HG03045 (cell line): Measurements from ENCODE around the gene DMRTA2.

Source experiments
- ATAC-seq: cut with Tn5 transposase; IDR thresholded peaks from one replicate; pipeline ENCODE4 v1.9.1; 2021; ENCODE audit warnings: mild to moderate bottlenecking, moderate library complexity; ENCODE audit not compliant: unreplicated experiment

The DMRTA2 gene

GRCh38 chr1:50424045-50424883 lies 1.0 kb upstream of the DMRTA2 start:
- no peak for ATAC-seq

- no peak for ATAC-seq
Observed at GRCh38 chr1:50423670-50424000, 392 bp upstream of the DMRTA2 start.

- no peak for ATAC-seq
Observed at GRCh38 chr1:50422675-50422945, 633 bp downstream of the DMRTA2 start.

- ATAC-seq: no peak
Observed at GRCh38 chr1:50421768-50422674, 1.2 kb downstream of the DMRTA2 start.

- no peak for ATAC-seq
Observed at GRCh38 chr1:50421366-50421748, 1.9 kb downstream of the DMRTA2 start.

GRCh38 chr1:50420689-50421365 lies 2.4 kb downstream of the DMRTA2 start:
- ATAC-seq: no peak

GRCh38 chr1:50419907-50420677 lies 3.2 kb downstream of the DMRTA2 start:
- no peak for ATAC-seq

GRCh38 chr1:50419192-50419906 lies 3.9 kb downstream of the DMRTA2 start:
- no peak for ATAC-seq

GRCh38 chr1:50418600-50419109 lies 4.6 kb downstream of the DMRTA2 start:
- no peak for ATAC-seq

GRCh38 chr1:50417946-50418599 lies 5.2 kb downstream of the DMRTA2 start:
- ATAC-seq: no peak

GRCh38 chr1:50417507-50417906 lies 5.7 kb downstream of the DMRTA2 start:
- no peak for ATAC-seq

- no peak for ATAC-seq
Observed at GRCh38 chr1:50416553-50417453, 6.4 kb downstream of the DMRTA2 start.

GRCh38 chr1:50416150-50416527 lies 7.1 kb downstream of the DMRTA2 start:
- no peak for ATAC-seq

- no peak for ATAC-seq
Observed at GRCh38 chr1:50415235-50416149, 7.8 kb downstream of the DMRTA2 start.

GRCh38 chr1:50414853-50415234 lies 8.4 kb downstream of the DMRTA2 start:
- ATAC-seq: no peak

GRCh38 chr1:50412813-50413476 lies 10.3 kb downstream of the DMRTA2 start:
- no peak for ATAC-seq

GRCh38 chr1:50405814-50406213 lies 17.4 kb downstream of the DMRTA2 start:
- ATAC-seq: no peak
